ENCODE results near the gene FZD7. TPM values are rescaled to one million over a fixed set of nuclear protein-coding genes. Genes with fewer than 3 reads are reported as not detected.
A peak's percentile ranks its signal among the peaks of the same experiment; 100 is the strongest.

FZD7 gene
- total RNA-seq, 1 donor from 2014 or later, result 91.0 TPM

DNA sequence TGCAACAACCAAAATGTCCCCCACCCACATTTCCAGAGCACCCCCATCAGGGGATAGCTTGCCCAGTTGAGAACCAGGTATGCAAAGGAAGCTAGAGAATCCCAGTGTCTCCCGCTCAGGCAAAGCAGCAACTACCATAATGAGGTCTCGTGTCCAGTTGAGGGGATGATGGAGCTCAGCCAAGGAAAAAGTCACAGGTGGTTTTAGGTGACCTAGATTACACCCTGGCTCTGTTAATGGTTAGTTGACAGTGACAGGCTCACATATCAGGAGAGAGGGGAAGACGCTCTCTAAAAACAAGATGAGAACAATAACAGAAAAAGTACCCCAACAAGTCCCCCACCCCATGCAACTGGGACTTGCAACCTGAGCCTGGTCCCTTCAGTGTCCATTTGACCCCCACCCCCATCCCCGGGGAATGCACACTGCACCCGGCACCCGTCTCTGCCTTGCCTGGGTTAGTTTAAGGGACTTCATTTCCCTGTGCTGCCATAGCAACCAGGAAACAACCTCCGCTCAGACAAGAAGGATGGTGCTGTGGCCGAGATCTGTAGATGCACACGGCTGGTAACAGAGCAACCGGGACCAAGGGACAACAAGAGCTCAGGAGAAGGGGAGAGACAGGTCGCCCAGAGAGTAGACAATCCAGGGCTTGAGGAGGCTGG, 39.2 kb downstream of the FZD7 start, which contains the start of gene KIAA2012:
Gene KIAA2012, plus strand, starts transcription at position 519 of the 665 bp plus-strand sequence. CDS start 373 bp downstream, outside the sequence.
- Mint-ChIP-seq H3K4me3 (no peak within 1 kb of the TSS), H3K36me3 (ENCODE audit: low read depth) (no peaks in the 10 kb centered on the region), H3K27me3 (ENCODE audit: low read depth) (no peaks in the 10 kb centered on the region), H3K9me3 (no peaks in the 10 kb centered on the region), H3K4me1 (peaks cover 22% of the 10 kb centered on the region), H3K27ac (ENCODE audit: unreplicated experiment) (peak within 1 kb of the TSS; percentile 51)
- TF ChIP-seq, protein P1, sequence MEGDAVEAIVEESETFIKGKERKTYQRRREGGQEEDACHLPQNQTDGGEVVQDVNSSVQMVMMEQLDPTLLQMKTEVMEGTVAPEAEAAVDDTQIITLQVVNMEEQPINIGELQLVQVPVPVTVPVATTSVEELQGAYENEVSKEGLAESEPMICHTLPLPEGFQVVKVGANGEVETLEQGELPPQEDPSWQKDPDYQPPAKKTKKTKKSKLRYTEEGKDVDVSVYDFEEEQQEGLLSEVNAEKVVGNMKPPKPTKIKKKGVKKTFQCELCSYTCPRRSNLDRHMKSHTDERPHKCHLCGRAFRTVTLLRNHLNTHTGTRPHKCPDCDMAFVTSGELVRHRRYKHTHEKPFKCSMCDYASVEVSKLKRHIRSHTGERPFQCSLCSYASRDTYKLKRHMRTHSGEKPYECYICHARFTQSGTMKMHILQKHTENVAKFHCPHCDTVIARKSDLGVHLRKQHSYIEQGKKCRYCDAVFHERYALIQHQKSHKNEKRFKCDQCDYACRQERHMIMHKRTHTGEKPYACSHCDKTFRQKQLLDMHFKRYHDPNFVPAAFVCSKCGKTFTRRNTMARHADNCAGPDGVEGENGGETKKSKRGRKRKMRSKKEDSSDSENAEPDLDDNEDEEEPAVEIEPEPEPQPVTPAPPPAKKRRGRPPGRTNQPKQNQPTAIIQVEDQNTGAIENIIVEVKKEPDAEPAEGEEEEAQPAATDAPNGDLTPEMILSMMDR (conservative IDR thresholded peaks at IDR 0.05), result no peak
- DNase-seq (ENCODE audit: low read depth, low spot score), result no peak

DNA sequence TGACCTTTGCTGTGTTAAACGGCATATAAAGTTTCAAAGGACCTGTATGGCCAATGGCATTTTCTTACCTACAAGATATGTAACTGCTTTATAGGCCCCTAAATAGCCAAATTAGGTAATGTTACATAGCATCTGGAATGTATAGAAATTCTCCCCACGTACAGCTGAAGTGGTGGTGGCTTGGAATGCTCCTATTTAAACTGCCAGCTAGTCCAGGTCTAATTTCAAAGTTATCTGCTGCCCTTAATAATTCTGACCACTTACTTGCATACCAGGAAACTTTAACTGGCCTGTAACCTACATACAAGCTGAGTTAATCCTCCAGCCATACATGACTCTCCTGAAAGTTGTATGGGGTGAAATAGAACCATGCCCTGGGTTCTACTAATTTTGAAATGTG, 40.7 kb downstream of the FZD7 start:
- H3K4me1 Mint-ChIP-seq, result peaks cover 22% of the 10 kb centered on the region
- H3K9me3 Mint-ChIP-seq, result no peaks in the 10 kb centered on the region
- no peaks in the 10 kb centered on the region for H3K27me3 Mint-ChIP-seq (ENCODE audit: low read depth)
- H3K4me3 Mint-ChIP-seq, result no peak overlapping the region
- no peak overlapping the region for H3K27ac Mint-ChIP-seq (ENCODE audit: unreplicated experiment)
- TF ChIP-seq, protein P1 (conservative IDR thresholded peaks at IDR 0.05), result no peak
- H3K36me3 Mint-ChIP-seq (ENCODE audit: low read depth), result no peaks in the 10 kb centered on the region
- DNase-seq (ENCODE audit: low read depth, low spot score), result no peak

DNA sequence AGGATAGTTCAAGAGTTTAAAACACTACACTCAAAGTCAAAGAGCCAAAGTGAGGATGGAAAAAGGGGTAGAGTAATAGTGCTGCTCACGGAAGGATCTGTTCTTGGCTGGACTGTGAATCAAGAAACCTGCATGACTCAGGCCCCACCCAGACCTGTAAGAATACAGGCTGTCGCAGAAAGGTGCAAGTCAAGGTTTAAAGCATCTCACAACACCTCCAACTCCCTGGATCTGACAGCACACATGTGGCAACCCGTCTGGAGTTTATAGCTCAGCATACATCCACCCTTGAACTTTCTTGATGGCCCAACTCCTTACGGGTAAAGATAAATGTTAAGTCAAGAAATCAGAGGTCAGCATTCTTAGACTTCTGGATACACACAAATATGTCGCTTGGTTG, 45.7 kb downstream of the FZD7 start:
- DNase-seq (ENCODE audit: low read depth, low spot score), result no peak
- Mint-ChIP-seq H3K4me3 (no peak overlapping the region), H3K27ac (ENCODE audit: unreplicated experiment) (no peak overlapping the region), H3K4me1 (peaks cover 3% of the 10 kb centered on the region), H3K9me3 (peaks cover 4% of the 10 kb centered on the region), H3K36me3 (ENCODE audit: low read depth) (no peaks in the 10 kb centered on the region), H3K27me3 (ENCODE audit: low read depth) (no peaks in the 10 kb centered on the region)
- TF ChIP-seq, protein P1 (conservative IDR thresholded peaks at IDR 0.05), result no peak

DNA sequence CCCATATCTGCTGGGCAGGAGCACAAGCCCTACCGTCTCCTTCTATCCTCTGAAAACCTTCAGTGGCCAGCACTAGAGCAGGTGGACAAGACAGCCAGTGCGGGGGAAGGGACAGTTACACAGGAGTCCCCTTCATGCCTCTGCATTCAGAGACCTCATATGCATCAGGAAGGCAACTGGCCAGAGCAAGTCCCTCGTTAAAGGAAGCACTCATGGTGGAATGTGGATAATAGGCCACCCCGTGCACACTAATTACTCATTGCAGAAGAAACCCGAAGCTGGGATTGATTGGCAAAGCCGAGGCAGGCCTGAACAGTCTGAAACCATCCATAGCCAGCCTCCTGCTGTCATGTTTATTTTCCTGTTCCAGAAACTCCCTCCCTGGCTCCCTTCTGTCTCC, 50.6 kb downstream of the FZD7 start:
- H3K27ac Mint-ChIP-seq (ENCODE audit: unreplicated experiment), result no peak overlapping the region
- H3K36me3 Mint-ChIP-seq (ENCODE audit: low read depth), result no peaks in the 10 kb centered on the region
- H3K4me1 Mint-ChIP-seq, result peaks cover 4% of the 10 kb centered on the region
- H3K9me3 Mint-ChIP-seq, result peaks cover 4% of the 10 kb centered on the region
- no peak overlapping the region for H3K4me3 Mint-ChIP-seq
- TF ChIP-seq, protein P1 (conservative IDR thresholded peaks at IDR 0.05), result no peak
- H3K27me3 Mint-ChIP-seq (ENCODE audit: low read depth), result no peaks in the 10 kb centered on the region
- DNase-seq (ENCODE audit: low read depth, low spot score), result no peak

Other genes with a start within 250 kb of the FZD7 start
- not detected in 2 replicates for gene CDK15, start 227.3 kb upstream of the FZD7 start, total RNA-seq
- 0.07 and 0.34 TPM in 2 replicates for gene KIAA2012, start 39.4 kb downstream of the FZD7 start, total RNA-seq
- gene SUMO1, start 204.7 kb downstream of the FZD7 start, total RNA-seq, result 128 and 139 TPM in 2 replicates
- 103 and 110 TPM in 2 replicates for gene NOP58, start 231.9 kb downstream of the FZD7 start, total RNA-seq

All from neural crest cell (in vitro differentiated cells).